H1 (cell line): ENCODE data around the gene SH2D4B. TPM values are rescaled to one million over a fixed set of nuclear protein-coding genes. Genes with fewer than 3 reads are reported as not detected.

Source experiments
- CTCF ChIA-PET: fragments of 300-600 bp; sonication (Branson Sonifier 250); formaldehyde crosslinking; loops from one replicate; lab custom pipeline; 2021; ENCODE audit not compliant: partially characterized antibody; lab: Charles Lee
- POLR2A ChIA-PET: fragments of 300-600 bp; sonication (Branson Sonifier 250); formaldehyde crosslinking; loops from one replicate; lab custom pipeline; 2021; ENCODE audit warnings: inconsistent platforms; ENCODE audit not compliant: partially characterized antibody; lab: Charles Lee
- DNase-seq, 2 experiments: peaks; one replicate each; pipeline versions ENCODE4 v3.0.0 to v3.0.0-alpha.2; 2010 to 2022; ENCODE audit warnings: low spot score in 2 of 2, low read depth in 1 of 2, mixed read lengths in 1 of 2
- FAIRE-seq: peaks from 2 replicates; lab custom pipeline; 2011; peaks lifted over from hg19 to GRCh38; lab: Jason Lieb, UNC
- H2AFZ ChIP-seq: 2 replicates; pipeline ENCODE4 v1.8.1; 2012; ENCODE audit warnings: low read length, inconsistent platforms
- H2AK5ac ChIP-seq: 2 replicates; pipeline ENCODE4 v1.6.1; 2013; ENCODE audit warnings: low read depth, low read length
- H2BK120ac ChIP-seq: replicated peaks from 2 replicates; pipeline ENCODE3; 2013; ENCODE audit warnings: low read depth, low read length, inconsistent platforms
- H2BK12ac ChIP-seq: 2 replicates; pipeline ENCODE4 v1.6.1; 2013; ENCODE audit warnings: low read depth, low read length
- H2BK15ac ChIP-seq: 2 replicates; pipeline ENCODE4 v1.6.1; 2013; ENCODE audit warnings: low read length
- H2BK20ac ChIP-seq: 2 replicates; pipeline ENCODE4 v1.6.1; 2013; ENCODE audit warnings: low read length
- H2BK5ac ChIP-seq: 2 replicates; pipeline ENCODE4 v1.6.1; 2013; ENCODE audit warnings: low read depth, low read length
- H3K14ac ChIP-seq: 2 replicates; pipeline ENCODE4 v1.6.1; 2013; ENCODE audit warnings: inconsistent platforms; ENCODE audit not compliant: insufficient read length
- H3K18ac ChIP-seq: 2 replicates; pipeline ENCODE4 v1.6.1; 2013; ENCODE audit warnings: low read length; ENCODE audit errors: extremely low read depth
- H3K23ac ChIP-seq: 2 replicates; pipeline ENCODE4 v1.6.1; 2013; ENCODE audit warnings: inconsistent platforms; ENCODE audit not compliant: insufficient read length
- H3K23me2 ChIP-seq: 2 replicates; pipeline ENCODE4 v1.6.1; 2013; ENCODE audit warnings: low read depth, low read length
- H3K27ac ChIP-seq: 2 replicates; pipeline ENCODE4 v1.6.1; 2011; ENCODE audit warnings: low read depth, low read length, inconsistent platforms
- H3K27me3 ChIP-seq, 4 experiments: replicated peaks in 1 of 4; 1 replicate in 1 of 4; 2 replicates in 3 of 4; pipeline versions ENCODE4 v1.6.1 to v1.8.1; 2011 to 2013; ENCODE audit warnings: low read length in 3 of 4, mild to moderate bottlenecking in 3 of 4, inconsistent platforms in 2 of 4, mixed read lengths in 2 of 4, moderate library complexity in 1 of 4; ENCODE audit not compliant: control insufficient read depth in 3 of 4, insufficient read depth in 3 of 4; ENCODE audit errors: extremely low read depth in 1 of 4
- H3K36me3 ChIP-seq, 4 experiments: 2 replicates each; pipeline versions ENCODE4 v1.6.1 to v1.8.1; 2011 to 2013; ENCODE audit warnings: mild to moderate bottlenecking in 4 of 4, low read length in 3 of 4, moderate library complexity in 2 of 4, control low read depth in 1 of 4, inconsistent platforms in 1 of 4; ENCODE audit not compliant: insufficient read depth in 4 of 4, control insufficient read depth in 2 of 4
- H3K4ac ChIP-seq: replicated peaks from 2 replicates; pipeline ENCODE3; 2013; ENCODE audit warnings: low read length, low read depth, mixed read lengths, inconsistent platforms; ENCODE audit not compliant: insufficient read length
- H3K4me1 ChIP-seq, 4 experiments: replicated peaks in 1 of 4; 1 replicate in 1 of 4; 2 replicates in 3 of 4; pipeline versions ENCODE4 v1.6.1 to v1.8.1; 2011 to 2013; ENCODE audit warnings: low read length in 3 of 4, inconsistent platforms in 2 of 4, mixed read lengths in 1 of 4; ENCODE audit not compliant: insufficient read depth in 4 of 4, control insufficient read depth in 3 of 4
- H3K4me2 ChIP-seq, 2 experiments: 2 replicates each; pipeline versions ENCODE4 v1.6.1 to v1.8.1; 2011 to 2013; ENCODE audit warnings: low read depth in 2 of 2, low read length in 2 of 2, control low read depth in 1 of 2, inconsistent platforms in 1 of 2, mild to moderate bottlenecking in 1 of 2; ENCODE audit not compliant: insufficient read depth in 1 of 2
- H3K4me3 ChIP-seq, 4 experiments: fragments of 200-600, 300-600 bp in 1 of 4; sonication (generic), shearing (Covaris generic), sonication (Bioruptor Twin) in 1 of 4; 2 replicates each; pipeline versions ENCODE4 v1.5.1 to v1.8.1; 2011 to 2016; ENCODE audit warnings: low read length in 4 of 4, low read depth in 3 of 4, control low read depth in 2 of 4, inconsistent platforms in 2 of 4, mild to moderate bottlenecking in 2 of 4, mixed read lengths in 1 of 4, moderate library complexity in 1 of 4; ENCODE audit not compliant: insufficient read depth in 2 of 4; ENCODE audit errors: extremely low read depth in 1 of 4
- H3K56ac ChIP-seq: replicated peaks from 2 replicates; pipeline ENCODE3; 2013; ENCODE audit warnings: low read depth, mild to moderate bottlenecking, mixed read lengths, low read length, inconsistent platforms; ENCODE audit not compliant: insufficient read length
- H3K79me1 ChIP-seq: 2 replicates; pipeline ENCODE4 v1.6.1; 2013; ENCODE audit warnings: low read depth, low read length, control low read depth
- H3K79me2 ChIP-seq, 2 experiments: 2 replicates each; pipeline versions ENCODE4 v1.6.1 to v1.8.1; 2012 to 2013; ENCODE audit warnings: low read length in 2 of 2, mild to moderate bottlenecking in 2 of 2, inconsistent platforms in 1 of 2; ENCODE audit not compliant: insufficient read depth in 2 of 2, control insufficient read depth in 1 of 2
- H3K9ac ChIP-seq, 4 experiments: replicated peaks in 1 of 4; 1 replicate in 1 of 4; 2 replicates in 3 of 4; pipeline versions ENCODE4 v1.6.1 to v1.8.1; 2011 to 2013; ENCODE audit warnings: low read depth in 3 of 4, low read length in 3 of 4, control low read depth in 2 of 4, mild to moderate bottlenecking in 2 of 4, moderate library complexity in 2 of 4, inconsistent platforms in 1 of 4; ENCODE audit errors: extremely low read depth in 1 of 4
- H3K9me3 ChIP-seq, 2 experiments: 2 replicates each; pipeline versions ENCODE4 v1.6.1 to v1.8.1; 2012 to 2013; ENCODE audit warnings: mild to moderate bottlenecking in 2 of 2, moderate library complexity in 2 of 2, control low read depth in 1 of 2, inconsistent platforms in 1 of 2, low read depth in 1 of 2, low read length in 1 of 2, mixed read lengths in 1 of 2; ENCODE audit not compliant: insufficient read depth in 2 of 2
- H4K20me1 ChIP-seq, 2 experiments: replicated peaks in 1 of 2; 2 replicates each; pipeline versions ENCODE3 to v1.8.1; 2011 to 2013; ENCODE audit warnings: inconsistent platforms in 2 of 2, low read length in 2 of 2, mild to moderate bottlenecking in 1 of 2; ENCODE audit not compliant: insufficient read depth in 2 of 2, control insufficient read depth in 1 of 2
- H4K5ac ChIP-seq: 2 replicates; pipeline ENCODE4 v1.6.1; 2013; ENCODE audit warnings: low read length, low read depth, mixed read lengths, inconsistent platforms; ENCODE audit not compliant: insufficient read length
- H4K8ac ChIP-seq: 2 replicates; pipeline ENCODE4 v1.8.0; 2013; ENCODE audit warnings: mild to moderate bottlenecking, moderate library complexity, low read length, inconsistent platforms; ENCODE audit not compliant: insufficient read depth; ENCODE audit errors: extremely low read depth
- H4K91ac ChIP-seq: replicated peaks from 2 replicates; pipeline ENCODE3; 2013; ENCODE audit warnings: low read length, mixed read lengths, inconsistent platforms; ENCODE audit not compliant: insufficient read length
- CREB1 ChIP-seq: IDR thresholded peaks from 2 replicates; pipeline ENCODE4 v1.6.1; 2012; ENCODE audit warnings: inconsistent platforms
- EP300 ChIP-seq, 2 experiments: IDR thresholded peaks; 1 replicate in 1 of 2; 2 replicates in 1 of 2; pipeline ENCODE4 v1.6.1; 2011 to 2012; ENCODE audit warnings: low read depth in 2 of 2, low read length in 2 of 2, mild to moderate bottlenecking in 2 of 2, borderline replicate concordance in 1 of 2, inconsistent platforms in 1 of 2, moderate library complexity in 1 of 2
- RAD21 ChIP-seq, 2 experiments: IDR thresholded peaks in 1 of 2; conservative IDR thresholded peaks in 1 of 2; 2 replicates each; pipeline ENCODE4 v1.6.1; 2011; ENCODE audit warnings: low read depth in 2 of 2, low read length in 2 of 2, improper control_type of control experiment in 1 of 2, inconsistent platforms in 1 of 2, mild to moderate bottlenecking in 1 of 2, moderate library complexity in 1 of 2
- RBBP5 ChIP-seq: IDR thresholded peaks from 2 replicates; pipeline ENCODE4 v1.7.1; 2012; ENCODE audit warnings: low read depth, mild to moderate bottlenecking, inconsistent platforms, low read length, moderate library complexity, borderline replicate concordance
- WGBS, 2 experiments: shearing (Covaris generic) in 1 of 2; methylation state at CpG; one replicate each; pipeline versions ENCODE4 v1.1.6 to v1.1.7; 2013 to 2015; ENCODE audit warnings: low lambda C conversion rate in 2 of 2, mixed read lengths in 2 of 2, inconsistent platforms in 1 of 2, low coverage in 1 of 2, missing lambda C conversion rate in 1 of 2; ENCODE audit not compliant: insufficient replicate concordance in 2 of 2, insufficient coverage in 1 of 2, insufficient read length in 1 of 2; ENCODE audit errors: extremely low coverage in 1 of 2, missing lambda C conversion rate in 1 of 2; 5-methylcytosine and 5-hydroxymethylcytosine counted together
- polyA plus RNA-seq, 7 experiments: library from polyadenylated mRNA; depleted of rRNA in 3 of 7; stranded (reverse) in 5 of 7; unstranded in 2 of 7; fragments of >200 nt in 5 of 7; fragments of 200-250 nt in 2 of 7; gene quantifications; 1 replicate in 5 of 7; 2 replicates in 1 of 7; 4 replicates in 1 of 7; pipeline versions ENCODE4 v1.2.1 to v1.2.3, GENCODE V29; 2011 to 2013; ENCODE audit warnings: missing spikeins in 2 of 7, mixed read lengths in 2 of 7
- total RNA-seq: library from RNA; stranded (reverse); fragmentation: NEBNext Ultra II Directional; extraction: Animal tissue kit (Norgen Biotek cat#: 25700); gene quantifications from 2 replicates; pipeline ENCODE4 v1.2.1, GENCODE V29; 2021
- TF ChIP-seq, protein P1 (sequence below), 3 experiments: IDR thresholded peaks; 1 replicate in 2 of 3; 2 replicates in 1 of 3; pipeline versions ENCODE4 v1.5.1 to v1.6.1; 2011; ENCODE audit warnings: low read length in 3 of 3, mild to moderate bottlenecking in 3 of 3, inconsistent platforms in 2 of 3, low read depth in 1 of 3, moderate library complexity in 1 of 3; ENCODE audit not compliant: insufficient read depth in 1 of 3; ENCODE audit errors: control extremely low read depth in 1 of 3

SH2D4B gene
- total and polyA plus RNA-seq, 2 of the 8 experiments (the other 6 are each of a cell fraction or from before 2014, with no cell fraction given), result 0.06 to 0.13 TPM

DNA sequence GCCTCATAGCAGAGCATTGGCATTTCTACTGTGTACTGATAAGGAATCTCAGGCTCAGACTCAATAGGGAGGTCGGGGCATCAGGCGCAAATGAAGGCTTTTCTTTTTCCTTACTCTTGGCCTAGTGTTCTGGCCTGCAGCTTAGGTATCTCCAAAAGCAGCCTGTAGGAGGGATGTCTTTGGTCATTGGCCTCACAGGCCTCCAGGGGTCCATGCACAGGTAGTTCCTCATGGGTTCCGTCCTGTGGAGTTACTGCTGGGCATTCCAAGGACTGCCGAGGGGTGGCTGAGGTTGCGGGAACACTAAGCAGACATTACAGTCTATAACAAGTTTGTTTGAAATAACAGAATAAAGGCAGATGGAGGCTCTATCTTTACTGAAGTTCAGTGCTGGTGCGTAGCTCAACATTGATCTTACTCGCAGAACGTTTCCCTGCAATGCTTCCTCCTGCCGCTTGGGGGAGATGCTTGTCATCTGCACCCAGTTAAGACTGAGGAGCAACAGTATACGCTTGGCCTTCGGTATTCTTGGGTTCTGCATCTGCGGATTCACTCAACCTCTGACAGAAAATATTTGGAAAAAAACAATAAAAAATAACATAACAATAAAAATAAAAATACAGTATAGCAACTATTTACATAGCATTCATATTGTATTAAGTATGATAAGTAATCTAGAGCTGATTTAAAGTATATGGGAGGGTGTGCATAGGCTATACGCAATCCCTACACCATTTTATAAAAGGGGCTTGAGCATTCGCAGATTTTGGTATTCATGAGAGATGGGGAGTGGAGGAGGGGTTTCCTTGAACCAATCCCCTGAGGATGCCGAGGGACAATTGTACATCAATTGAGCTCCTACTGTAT is 58.9 kb downstream of the SH2D4B start:
- peak; percentile 82 for FAIRE-seq
- Histone ChIP-seq H2BK15ac (no peak overlapping the region), H3K4ac (no peak overlapping the region), H2BK20ac (no peak overlapping the region), H2BK5ac (no peak overlapping the region), H3K56ac (no peak overlapping the region), H2AFZ (no peak overlapping the region), H3K4me2 (no peak overlapping the region), H3K36me3 (no peaks in the 10 kb centered on the region), H4K20me1 (no peaks in the 10 kb centered on the region), H4K5ac (no peak overlapping the region), H3K79me1 (no peaks in the 10 kb centered on the region), H3K79me2 (no peaks in the 10 kb centered on the region), H3K23me2 (no peaks in the 10 kb centered on the region), H3K18ac (no peak overlapping the region), H4K91ac (no peak overlapping the region), H3K23ac (no peak overlapping the region), H2BK12ac (no peak overlapping the region), H3K4me3 (no peak overlapping the region), H2AK5ac (no peak overlapping the region), H3K4me1 (no peaks in the 10 kb centered on the region; a peak in 1 of 7 replicates), H3K9me3 (no peaks in the 10 kb centered on the region), H3K14ac (no peak overlapping the region), H3K27me3 (no peaks in the 10 kb centered on the region; a peak in 1 of 7 replicates), H3K9ac (no peak overlapping the region), H2BK120ac (no peak overlapping the region), H4K8ac (no peak overlapping the region), H3K27ac (no peak overlapping the region)
- CTCF ChIA-PET, result interaction anchor here (0.6 to 8.3 kb wide), 72 partner anchors 10 to 927 kb away, joined by 3 to 158 read pairs (median 4); partner anchors contain the start of gene SH2D4B
- peak in 1 of 2 experiments; percentile 63 for DNase-seq
- no peak for TF ChIP-seq EP300 (IDR thresholded peaks at IDR 0.05; ENCODE audit: borderline replicate concordance in 1 of 2, low read depth in 2 of 2, low read length in 2 of 2)
- peak; percentile 48; the same call in 1 of the 2 replicates for TF ChIP-seq CREB1
- TF ChIP-seq RAD21 (IDR thresholded peaks at IDR 0.05 in 1 of 2, conservative IDR thresholded peaks at IDR 0.05 in 1 of 2; ENCODE audit: low read depth in 2 of 2, low read length in 2 of 2), result peak; percentile 52 to 57
- TF ChIP-seq, protein P1, sequence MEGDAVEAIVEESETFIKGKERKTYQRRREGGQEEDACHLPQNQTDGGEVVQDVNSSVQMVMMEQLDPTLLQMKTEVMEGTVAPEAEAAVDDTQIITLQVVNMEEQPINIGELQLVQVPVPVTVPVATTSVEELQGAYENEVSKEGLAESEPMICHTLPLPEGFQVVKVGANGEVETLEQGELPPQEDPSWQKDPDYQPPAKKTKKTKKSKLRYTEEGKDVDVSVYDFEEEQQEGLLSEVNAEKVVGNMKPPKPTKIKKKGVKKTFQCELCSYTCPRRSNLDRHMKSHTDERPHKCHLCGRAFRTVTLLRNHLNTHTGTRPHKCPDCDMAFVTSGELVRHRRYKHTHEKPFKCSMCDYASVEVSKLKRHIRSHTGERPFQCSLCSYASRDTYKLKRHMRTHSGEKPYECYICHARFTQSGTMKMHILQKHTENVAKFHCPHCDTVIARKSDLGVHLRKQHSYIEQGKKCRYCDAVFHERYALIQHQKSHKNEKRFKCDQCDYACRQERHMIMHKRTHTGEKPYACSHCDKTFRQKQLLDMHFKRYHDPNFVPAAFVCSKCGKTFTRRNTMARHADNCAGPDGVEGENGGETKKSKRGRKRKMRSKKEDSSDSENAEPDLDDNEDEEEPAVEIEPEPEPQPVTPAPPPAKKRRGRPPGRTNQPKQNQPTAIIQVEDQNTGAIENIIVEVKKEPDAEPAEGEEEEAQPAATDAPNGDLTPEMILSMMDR (IDR thresholded peaks at IDR 0.05; ENCODE audit: control extremely low read depth in 1 of 3, insufficient read depth in 1 of 3, low read depth in 1 of 3, low read length in 3 of 3), result peak; percentile 65 to 91 (median 85); a peak in 3 of 4 replicates
- TF ChIP-seq RBBP5, result no peak
- POLR2A ChIA-PET, result no interaction called here
- WGBS, 2 experiments, result 68% methylated on average over 15 of the region's 15 CpGs; no CpG with 5 or more reads in 1 of the 2 experiments
